GM18520 (cell line): ENCODE data around the gene STK35.
"Not testable (repeated sequence)": the region's sequence is repeated elsewhere in the genome, so short reads cannot be mapped to it uniquely, and the experiment has no call there.

ENCODE experiments used
- ATAC-seq: cut with Tn5 transposase; IDR thresholded peaks from one replicate; pipeline ENCODE4 v1.9.1; 2021; ENCODE audit not compliant: unreplicated experiment

STK35 gene

GRCh38 chr20:2156666-2157624 is 55.3 kb downstream of the STK35 start:
- no peak for ATAC-seq

GRCh38 chr20:2162125-2162822 is 60.6 kb downstream of the STK35 start:
- no peak for ATAC-seq

GRCh38 chr20:2162823-2163166 is 61.2 kb downstream of the STK35 start:
- no peak for ATAC-seq

- ATAC-seq: no peak
Measured at GRCh38 chr20:2163312-2163711, 61.7 kb downstream of the STK35 start.

- no peak for ATAC-seq
Measured at GRCh38 chr20:2163757-2164156, 62.1 kb downstream of the STK35 start.

GRCh38 chr20:2164421-2164820 is 62.8 kb downstream of the STK35 start:
- ATAC-seq: no peak

- ATAC-seq: no peak
Measured at GRCh38 chr20:2164966-2165365, 63.3 kb downstream of the STK35 start.

- no peak for ATAC-seq
Measured at GRCh38 chr20:2165871-2166270, 64.2 kb downstream of the STK35 start.

GRCh38 chr20:2167112-2167511 is 65.5 kb downstream of the STK35 start:
- no peak for ATAC-seq

- ATAC-seq: no peak
Measured at GRCh38 chr20:2168946-2169345, 67.3 kb downstream of the STK35 start.

GRCh38 chr20:2169456-2170088 is 67.9 kb downstream of the STK35 start:
- ATAC-seq: no peak

GRCh38 chr20:2170404-2170803 is 68.8 kb downstream of the STK35 start:
- no peak for ATAC-seq

GRCh38 chr20:2171266-2171790 is 69.7 kb downstream of the STK35 start:
- no peak for ATAC-seq

GRCh38 chr20:2171840-2172239 is 70.2 kb downstream of the STK35 start:
- ATAC-seq: not testable (repeated sequence)

GRCh38 chr20:2172305-2173175 is 70.9 kb downstream of the STK35 start:
- no peak for ATAC-seq

- ATAC-seq: no peak
Measured at GRCh38 chr20:2173186-2173585, 71.6 kb downstream of the STK35 start.

GRCh38 chr20:2174067-2174466 is 72.4 kb downstream of the STK35 start:
- ATAC-seq: no peak

- ATAC-seq: no peak
Measured at GRCh38 chr20:2176946-2177345, 75.3 kb downstream of the STK35 start.

- ATAC-seq: no peak
Measured at GRCh38 chr20:2178318-2179232, 76.9 kb downstream of the STK35 start.

- no peak for ATAC-seq
Measured at GRCh38 chr20:2179233-2179580, 77.6 kb downstream of the STK35 start.
